HFFc6 (cell line): ENCODE data around the gene OR6A2. TPM values are rescaled to one million over a fixed set of nuclear protein-coding genes. Genes with fewer than 3 reads are reported as not detected.

Source experiments
- DNase-seq: peaks from one replicate; pipeline ENCODE4 v3.0.0-alpha.2; 2018
- H3K27ac Mint-ChIP-seq: 2 replicates; pipeline ENCODE4 v1.8.0; 2020; ENCODE audit warnings: mild to moderate bottlenecking, mixed read lengths
- H3K27me3 Mint-ChIP-seq: 2 replicates; pipeline ENCODE4 v1.8.0; 2021; ENCODE audit warnings: mild to moderate bottlenecking, moderate library complexity, mixed read lengths; ENCODE audit not compliant: insufficient read depth
- H3K36me3 Mint-ChIP-seq: 2 replicates; pipeline ENCODE4 v1.8.0; 2021; ENCODE audit warnings: low read depth, mixed read lengths
- H3K4me1 Mint-ChIP-seq: 2 replicates; pipeline ENCODE4 v1.8.0; 2020; ENCODE audit warnings: low read depth, mixed read lengths
- H3K4me3 Mint-ChIP-seq: 2 replicates; pipeline ENCODE4 v1.8.0; 2020; ENCODE audit warnings: mild to moderate bottlenecking, moderate library complexity, mixed read lengths
- H3K9me3 Mint-ChIP-seq: 2 replicates; pipeline ENCODE4 v1.8.0; 2020; ENCODE audit warnings: mild to moderate bottlenecking, mixed read lengths
- total RNA-seq, 6 experiments: library from RNA; stranded (reverse); fragmentation: NEBNext Ultra II Directional; extraction: Animal tissue kit (Norgen Biotek cat#: 25700); gene quantifications; 2 replicates in 1 of 6; 3 replicates in 5 of 6; pipeline ENCODE4 v1.2.3, GENCODE V29; 2021
- TF ChIP-seq, protein P1 (sequence below): fragments of 200-600 bp; sonication (generic); IDR thresholded peaks from 2 replicates; pipeline ENCODE4 v1.5.0; 2021; ENCODE audit warnings: antibody characterized with exemption, mild to moderate bottlenecking

OR6A2 gene
- total RNA-seq, 6 experiments from 2014 or later: 0.12 TPM; not detected in 5

- H3K9me3 Mint-ChIP-seq: no peaks in the 10 kb centered on the region
- TF ChIP-seq, protein P1, sequence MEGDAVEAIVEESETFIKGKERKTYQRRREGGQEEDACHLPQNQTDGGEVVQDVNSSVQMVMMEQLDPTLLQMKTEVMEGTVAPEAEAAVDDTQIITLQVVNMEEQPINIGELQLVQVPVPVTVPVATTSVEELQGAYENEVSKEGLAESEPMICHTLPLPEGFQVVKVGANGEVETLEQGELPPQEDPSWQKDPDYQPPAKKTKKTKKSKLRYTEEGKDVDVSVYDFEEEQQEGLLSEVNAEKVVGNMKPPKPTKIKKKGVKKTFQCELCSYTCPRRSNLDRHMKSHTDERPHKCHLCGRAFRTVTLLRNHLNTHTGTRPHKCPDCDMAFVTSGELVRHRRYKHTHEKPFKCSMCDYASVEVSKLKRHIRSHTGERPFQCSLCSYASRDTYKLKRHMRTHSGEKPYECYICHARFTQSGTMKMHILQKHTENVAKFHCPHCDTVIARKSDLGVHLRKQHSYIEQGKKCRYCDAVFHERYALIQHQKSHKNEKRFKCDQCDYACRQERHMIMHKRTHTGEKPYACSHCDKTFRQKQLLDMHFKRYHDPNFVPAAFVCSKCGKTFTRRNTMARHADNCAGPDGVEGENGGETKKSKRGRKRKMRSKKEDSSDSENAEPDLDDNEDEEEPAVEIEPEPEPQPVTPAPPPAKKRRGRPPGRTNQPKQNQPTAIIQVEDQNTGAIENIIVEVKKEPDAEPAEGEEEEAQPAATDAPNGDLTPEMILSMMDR: no peak
- no peaks in the 10 kb centered on the region for H3K4me1 Mint-ChIP-seq
- no peak overlapping the region for H3K4me3 Mint-ChIP-seq
- no peaks in the 10 kb centered on the region; the same call in 1 of the 2 replicates for H3K27me3 Mint-ChIP-seq
- no peak overlapping the region for H3K27ac Mint-ChIP-seq
- no peak for DNase-seq
- no peaks in the 10 kb centered on the region for H3K36me3 Mint-ChIP-seq
Measured at GRCh38 chr11:6790546-6790945, 8.9 kb downstream of the OR6A2 start.

DNA sequence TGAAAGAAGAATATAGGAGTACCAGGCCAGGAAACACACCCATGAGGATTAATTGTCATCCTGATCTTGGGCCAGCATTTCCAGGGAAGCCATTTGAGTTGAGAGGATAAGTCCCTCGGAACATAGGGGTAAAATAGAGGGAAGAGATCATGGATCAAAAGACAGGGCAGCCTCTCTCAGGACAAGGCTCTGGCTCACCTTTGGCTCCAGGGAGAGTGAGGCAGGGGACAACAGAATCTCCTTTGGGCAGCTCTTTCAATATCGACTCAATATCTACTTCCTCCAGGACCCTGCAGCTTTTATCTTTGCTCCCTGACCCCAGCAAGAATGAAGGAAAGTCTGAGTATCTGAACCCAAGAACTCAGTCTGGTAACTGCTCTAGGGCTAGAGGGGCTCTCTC lies 16.8 kb downstream of the OR6A2 start, which contains the start of gene OR2AG1:
Gene OR2AG1, plus strand, starts transcription at position 301 of the 400 bp plus-strand sequence. CDS start 2,018 bp downstream, outside the sequence.
- no peaks in the 10 kb centered on the region for H3K36me3 Mint-ChIP-seq
- H3K27ac Mint-ChIP-seq: no peak within 1 kb of the TSS
- H3K4me1 Mint-ChIP-seq: no peaks in the 10 kb centered on the region
- H3K4me3 Mint-ChIP-seq: no peak within 1 kb of the TSS
- no peaks in the 10 kb centered on the region for H3K9me3 Mint-ChIP-seq
- TF ChIP-seq, protein P1: no peak
- H3K27me3 Mint-ChIP-seq: peaks cover 1% of the 10 kb centered on the region; the same call in 1 of the 2 replicates
- no peak for DNase-seq

- TF ChIP-seq, protein P1: no peak
- H3K9me3 Mint-ChIP-seq: no peaks in the 10 kb centered on the region
- peaks cover 1% of the 10 kb centered on the region; the same call in 1 of the 2 replicates for H3K27me3 Mint-ChIP-seq
- no peak overlapping the region for H3K27ac Mint-ChIP-seq
- H3K36me3 Mint-ChIP-seq: no peaks in the 10 kb centered on the region
- no peak overlapping the region for H3K4me3 Mint-ChIP-seq
- DNase-seq: no peak
- no peaks in the 10 kb centered on the region for H3K4me1 Mint-ChIP-seq
Measured at GRCh38 chr11:6780829-6781228, 18.7 kb downstream of the OR6A2 start.

DNA sequence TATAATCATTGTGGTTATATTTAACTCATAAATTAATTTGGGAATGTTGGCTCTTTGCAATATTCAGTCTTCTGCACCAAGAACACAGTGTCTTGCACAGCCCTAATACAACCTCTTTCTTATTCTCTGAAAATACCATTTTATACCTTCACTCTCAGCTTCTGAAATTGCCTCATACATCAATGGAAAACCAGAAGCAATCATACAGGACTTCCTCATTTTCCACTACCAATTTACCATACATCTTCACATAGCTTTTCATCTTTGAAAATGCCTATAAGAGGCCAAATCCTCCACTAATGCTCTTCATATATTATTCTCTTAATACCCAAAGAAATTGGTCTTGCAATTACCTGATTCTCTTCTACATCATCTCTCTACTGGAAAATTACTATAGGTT lies 21.0 kb downstream of the OR6A2 start:
- H3K4me1 Mint-ChIP-seq: no peaks in the 10 kb centered on the region
- peaks cover 1% of the 10 kb centered on the region; the same call in 1 of the 2 replicates for H3K27me3 Mint-ChIP-seq
- no peaks in the 10 kb centered on the region for H3K36me3 Mint-ChIP-seq
- no peak overlapping the region for H3K27ac Mint-ChIP-seq
- TF ChIP-seq, protein P1: no peak
- H3K9me3 Mint-ChIP-seq: no peaks in the 10 kb centered on the region
- no peak for DNase-seq
- no peak overlapping the region for H3K4me3 Mint-ChIP-seq

DNA sequence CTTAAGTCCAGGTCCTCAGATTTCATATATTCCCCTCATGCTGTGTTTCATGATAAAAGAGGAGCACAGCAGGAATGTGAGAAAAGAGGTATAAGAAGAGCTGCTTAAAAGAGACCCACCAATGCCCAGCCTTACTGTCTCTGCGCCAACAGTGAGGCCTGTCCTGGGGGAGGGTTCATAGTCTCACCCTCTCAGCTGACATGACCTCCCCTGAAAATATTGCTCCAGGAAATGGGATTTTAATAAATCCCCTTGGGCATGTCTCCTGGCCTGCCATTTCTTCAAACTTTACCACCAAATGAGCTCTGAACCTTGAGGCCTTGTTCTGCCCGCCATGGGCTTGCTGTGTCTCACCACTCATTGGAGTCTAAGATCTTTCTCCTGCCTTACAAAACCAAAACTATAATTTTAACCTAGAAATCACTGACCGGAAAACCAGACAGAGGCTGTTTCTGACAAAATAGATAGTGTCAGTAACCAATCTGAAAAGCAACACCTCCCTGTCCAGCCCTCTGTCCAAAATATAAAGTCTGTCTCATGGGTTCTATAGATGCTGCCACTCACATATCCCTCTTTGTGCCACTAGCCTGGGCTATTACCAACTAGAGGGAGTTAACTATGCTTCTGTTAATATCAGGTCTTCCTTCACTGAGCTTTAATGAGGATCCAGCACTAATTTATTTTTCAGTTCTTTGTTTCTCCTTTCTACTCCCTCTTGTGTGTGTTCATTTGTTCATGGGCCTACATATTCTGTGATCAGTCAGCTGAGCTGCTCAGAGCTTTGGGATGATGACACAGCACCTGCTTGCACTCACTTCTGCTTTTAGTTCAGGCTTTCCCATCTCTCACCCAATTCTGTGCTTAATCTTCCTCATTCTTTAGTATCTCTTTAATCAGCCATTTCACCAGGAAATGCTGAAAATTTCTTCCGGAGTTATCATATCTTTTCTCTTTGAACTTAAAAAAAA lies 27.3 kb downstream of the OR6A2 start, which contains the start of gene OR2AG2:
Gene OR2AG2, minus strand, starts transcription at position 51 of the 968 bp plus-strand sequence. CDS start 3,019 bp downstream, outside the sequence.
- Mint-ChIP-seq H3K36me3 (no peaks in the 10 kb centered on the region), H3K4me3 (no peak within 1 kb of the TSS), H3K27me3 (peaks cover 2% of the 10 kb centered on the region; the same call in 1 of the 2 replicates), H3K4me1 (no peaks in the 10 kb centered on the region), H3K27ac (no peak within 1 kb of the TSS), H3K9me3 (no peaks in the 10 kb centered on the region)
- TF ChIP-seq, protein P1: no peak
- no peak for DNase-seq
